ENCODE results near the gene COL20A1.
"Not testable (repeated sequence)": the region's sequence is repeated elsewhere in the genome, so short reads cannot be mapped to it uniquely, and the experiment has no call there.

The COL20A1 gene

DNA sequence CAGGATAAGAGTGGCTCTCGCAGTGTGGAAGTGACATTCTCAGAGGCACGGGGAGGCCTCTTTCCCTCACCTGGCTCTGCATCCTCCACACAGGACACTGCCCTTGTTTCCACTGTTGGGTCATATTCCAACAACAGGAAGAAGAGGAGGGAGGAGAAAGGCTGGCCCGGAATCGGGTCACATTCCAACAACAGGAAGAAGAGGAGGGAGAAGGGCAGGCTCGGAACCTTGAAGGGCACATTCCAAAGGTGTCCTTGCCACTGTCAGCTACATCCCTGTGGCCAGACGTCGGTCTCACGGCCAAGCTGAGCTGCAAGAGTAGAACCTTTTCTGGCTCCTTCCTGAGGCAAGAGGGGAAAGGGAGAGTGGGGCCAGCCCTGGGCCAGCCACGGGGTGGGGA lies 42.7 kb downstream of the COL20A1 start:
- no peak for DNase-seq

DNA sequence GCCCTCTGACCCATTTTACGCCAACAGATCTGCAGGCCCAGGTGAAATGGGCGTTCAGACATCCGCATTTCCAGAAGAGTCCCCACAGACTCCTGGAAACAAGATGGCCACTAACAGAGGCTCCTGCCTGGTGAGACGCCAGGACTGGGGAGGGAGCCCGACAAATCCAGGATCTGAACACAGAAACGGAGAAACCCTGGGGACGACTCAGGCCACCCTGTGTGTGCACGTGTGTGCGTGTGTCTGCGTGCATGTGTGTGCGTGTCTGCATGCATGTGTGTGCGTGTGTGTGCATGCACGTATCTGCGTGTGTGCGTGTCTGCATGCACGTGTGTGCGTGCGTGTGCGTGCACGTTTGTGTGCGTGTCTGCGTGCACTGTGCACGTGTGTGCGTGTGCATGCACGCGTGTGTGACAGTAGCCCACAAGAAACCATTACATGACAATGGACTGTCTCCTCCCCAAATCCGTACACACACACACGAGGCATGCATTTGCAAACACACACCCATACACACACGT lies 43.3 kb downstream of the COL20A1 start:
- DNase-seq, result no peak

DNA sequence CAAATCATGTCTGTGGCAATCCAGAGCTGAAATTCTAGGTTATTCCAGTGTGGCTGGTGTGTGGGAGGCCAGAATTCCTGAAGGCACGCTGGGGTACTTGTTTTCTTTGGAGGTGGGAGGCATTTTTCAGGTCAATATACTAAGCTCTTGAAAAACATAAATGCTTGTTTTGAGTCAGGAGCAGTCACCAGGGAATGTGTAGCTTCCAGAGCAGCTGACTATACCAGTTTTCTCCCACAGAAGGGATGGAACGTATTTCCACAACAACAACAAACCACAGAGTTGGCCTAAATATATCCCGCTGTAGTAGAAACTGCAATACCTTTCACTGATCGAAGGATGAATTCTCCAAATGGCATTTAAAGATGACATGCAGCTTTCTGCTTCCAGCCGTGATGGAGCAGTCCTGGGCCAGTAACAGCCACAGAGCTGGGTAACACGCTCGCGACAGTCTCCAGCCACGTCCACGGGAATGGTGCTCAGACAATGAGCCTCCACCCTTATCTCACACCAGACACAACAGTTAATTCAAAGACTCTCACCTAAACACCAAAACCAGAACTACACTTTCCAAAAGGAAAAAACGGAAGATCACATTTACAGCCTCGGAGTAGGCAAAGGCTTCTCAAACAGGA lies 44.9 kb downstream of the COL20A1 start:
- no peak for DNase-seq

DNA sequence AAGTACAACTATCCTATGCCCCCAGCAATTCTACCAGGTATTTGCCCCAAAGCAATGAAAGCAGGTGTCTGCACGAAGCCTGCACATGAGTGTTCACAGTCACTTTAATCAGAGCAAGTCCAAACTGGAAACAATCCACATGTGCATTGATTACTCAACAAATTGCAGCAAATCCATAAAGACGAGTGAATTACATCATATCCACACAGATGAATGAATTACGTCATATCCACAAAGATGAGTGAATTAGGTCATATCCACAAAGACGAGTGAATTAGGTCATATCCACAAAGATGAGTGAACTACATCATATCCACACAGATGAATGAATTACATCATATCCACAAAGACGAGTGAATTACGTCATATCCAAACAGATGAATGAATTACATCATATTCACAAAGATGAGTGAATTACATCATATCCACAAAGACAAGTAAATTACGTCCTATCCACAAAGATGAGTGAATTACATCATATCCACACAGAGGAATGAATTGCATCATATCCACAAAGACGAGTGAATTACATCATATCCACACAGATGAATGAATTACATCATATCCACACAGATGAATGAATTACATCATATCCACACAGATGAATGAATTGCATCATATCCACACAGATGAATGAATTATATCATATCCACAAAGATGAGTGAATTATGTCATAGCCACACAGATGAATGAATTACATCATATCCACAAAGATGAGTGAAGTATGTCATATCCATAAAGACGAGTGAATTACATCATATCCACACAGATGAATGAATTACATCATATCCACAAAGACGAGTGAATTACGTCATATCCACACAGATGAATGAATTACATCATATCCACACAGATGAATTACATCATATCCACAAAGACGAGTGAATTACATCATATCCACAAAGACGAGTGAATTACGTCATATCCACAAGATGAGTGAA lies 46.4 kb downstream of the COL20A1 start:
- not testable (repeated sequence) for DNase-seq

DNA sequence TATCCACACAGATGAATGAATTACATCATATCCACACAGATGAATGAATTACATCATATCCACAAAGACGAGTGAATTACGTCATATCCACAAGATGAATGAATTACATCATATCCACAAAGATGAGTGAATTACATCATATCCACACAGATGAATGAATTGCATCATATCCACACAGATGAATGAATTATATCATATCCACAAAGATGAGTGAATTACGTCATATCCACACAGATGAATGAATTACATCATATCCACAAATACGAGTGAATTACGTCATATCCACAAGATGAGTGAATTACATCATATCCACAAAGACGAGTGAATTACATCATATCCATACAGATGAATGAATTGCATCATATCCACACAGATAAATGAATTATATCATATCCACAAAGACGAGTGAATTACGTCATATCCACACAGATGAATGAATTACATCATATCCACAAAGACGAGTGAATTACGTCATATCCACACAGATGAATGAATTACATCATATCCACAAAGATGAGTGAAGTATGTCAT lies 47.2 kb downstream of the COL20A1 start:
- not testable (repeated sequence) for DNase-seq

DNA sequence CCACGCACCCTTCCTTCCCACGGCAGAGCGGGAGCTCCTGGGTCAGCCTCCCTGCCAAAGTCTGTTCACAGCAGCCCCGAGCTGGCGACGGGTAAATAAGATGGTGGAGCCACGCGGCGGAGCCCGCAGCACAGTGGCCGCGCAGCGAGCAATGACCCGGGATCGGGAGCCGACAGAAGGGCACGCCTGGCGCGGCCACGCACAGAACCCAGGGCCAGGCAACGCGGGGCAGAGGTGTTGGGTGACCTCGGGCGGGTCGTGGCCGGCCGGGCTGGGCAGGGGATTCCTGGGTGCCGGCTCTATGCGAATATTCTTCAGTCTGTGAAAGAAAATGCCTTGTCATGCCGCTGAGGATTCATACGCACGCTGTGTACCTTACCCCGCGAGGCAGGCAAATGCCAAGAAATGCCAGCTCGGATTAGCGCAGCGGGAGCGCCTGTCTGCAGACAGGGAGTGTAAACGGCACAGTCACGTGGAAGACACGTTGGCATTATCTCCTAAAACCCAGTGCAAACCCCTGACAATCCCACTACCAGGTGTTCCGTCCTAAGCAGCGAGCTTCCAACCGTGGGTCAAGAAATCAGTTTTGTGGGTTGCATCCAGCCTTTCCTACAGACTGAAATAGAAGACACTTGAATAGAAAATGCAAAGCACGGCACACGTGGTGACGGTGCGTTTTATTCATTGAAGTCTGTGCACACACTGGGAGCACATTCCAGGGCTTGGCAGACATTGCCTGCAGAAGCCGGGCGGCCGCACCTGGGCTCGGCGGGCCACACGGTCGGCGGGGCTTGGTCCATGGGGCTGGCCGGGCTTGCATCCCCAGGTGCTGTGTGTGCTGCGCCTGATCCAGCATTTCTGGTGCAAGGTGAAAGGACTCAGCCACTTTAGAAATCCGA lies 49.8 kb downstream of the COL20A1 start:
- no peak for DNase-seq

DNA sequence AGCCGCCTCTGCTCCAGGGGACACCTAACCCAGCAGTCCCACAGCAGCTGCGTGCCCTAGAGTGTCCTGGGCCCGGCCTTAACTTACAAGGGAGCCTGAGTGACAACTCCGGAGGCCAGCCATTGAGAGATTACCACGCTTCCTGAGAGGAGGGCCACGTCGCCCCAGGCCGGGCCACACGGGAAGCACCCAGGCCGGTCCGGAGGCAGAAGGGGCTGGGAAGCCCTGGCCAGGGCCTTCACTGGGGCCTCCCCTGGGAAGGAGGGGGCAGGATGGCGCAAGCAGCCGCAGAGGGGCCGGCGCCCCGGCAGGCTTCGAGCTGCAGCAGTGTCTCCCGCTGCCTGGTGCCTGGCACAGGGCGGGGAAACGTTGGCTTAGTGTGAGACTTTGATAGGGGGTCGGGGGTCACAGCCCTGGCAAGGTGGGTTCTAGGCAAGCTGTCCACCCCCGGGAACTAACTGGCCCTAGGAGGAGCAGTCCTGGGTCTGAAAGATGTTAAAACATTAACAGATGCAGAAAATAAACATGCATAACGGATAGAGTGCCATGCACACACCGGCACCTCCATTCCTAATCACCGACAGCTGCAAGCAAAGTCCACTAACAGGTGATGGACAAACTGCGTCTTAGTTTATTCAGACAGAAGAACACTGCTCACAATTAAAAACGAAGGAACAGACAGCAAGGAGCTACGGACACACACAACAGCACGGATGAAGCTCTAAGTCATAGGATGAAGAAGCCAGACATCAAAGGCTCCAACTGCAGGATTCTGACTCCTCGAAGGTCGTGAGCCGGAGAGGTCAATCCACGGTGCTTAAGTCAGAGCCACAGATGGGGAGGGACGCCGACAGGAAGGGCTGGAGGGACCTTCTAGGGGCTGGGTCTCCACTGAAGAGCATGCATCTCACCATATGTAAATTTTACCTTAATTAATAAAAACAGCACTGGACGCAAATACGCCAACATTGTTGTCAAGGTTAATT lies 50.8 kb downstream of the COL20A1 start:
- DNase-seq, result no peak

DNA sequence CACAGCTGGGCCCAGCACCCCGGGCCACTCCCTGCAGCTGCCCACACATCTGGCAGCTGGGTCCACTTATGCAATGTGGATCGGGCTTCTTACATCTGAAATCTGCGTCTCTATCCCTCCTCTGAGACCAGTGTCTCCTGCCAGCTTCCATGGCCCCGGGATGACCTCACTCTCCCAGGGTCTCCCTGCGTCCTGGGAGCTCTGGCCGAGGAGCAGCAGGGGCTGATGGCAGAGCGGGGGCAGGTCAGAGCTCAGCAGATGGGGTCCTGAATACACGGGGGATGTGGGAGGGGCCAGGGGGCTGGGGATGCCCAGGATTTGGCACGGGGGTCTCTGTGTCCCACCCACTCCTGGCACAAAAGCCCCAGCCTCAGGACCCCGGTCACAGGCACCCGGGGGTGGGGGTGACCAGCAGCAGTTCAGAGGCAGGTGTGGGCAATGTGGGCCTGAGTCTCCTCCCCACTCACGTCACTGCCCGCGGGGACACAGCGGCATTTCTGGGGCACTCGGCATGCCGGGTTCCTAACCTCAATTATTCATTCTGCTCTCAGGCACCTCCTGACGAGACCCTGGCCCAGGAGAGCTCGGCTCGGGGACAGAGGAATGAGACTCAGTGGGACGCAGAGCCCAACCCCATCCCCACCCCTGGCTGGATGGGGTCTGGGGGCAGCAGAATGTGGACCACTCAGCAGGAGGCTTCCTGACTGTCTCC lies 51.8 kb downstream of the COL20A1 start:
- DNase-seq, result no peak

DNA sequence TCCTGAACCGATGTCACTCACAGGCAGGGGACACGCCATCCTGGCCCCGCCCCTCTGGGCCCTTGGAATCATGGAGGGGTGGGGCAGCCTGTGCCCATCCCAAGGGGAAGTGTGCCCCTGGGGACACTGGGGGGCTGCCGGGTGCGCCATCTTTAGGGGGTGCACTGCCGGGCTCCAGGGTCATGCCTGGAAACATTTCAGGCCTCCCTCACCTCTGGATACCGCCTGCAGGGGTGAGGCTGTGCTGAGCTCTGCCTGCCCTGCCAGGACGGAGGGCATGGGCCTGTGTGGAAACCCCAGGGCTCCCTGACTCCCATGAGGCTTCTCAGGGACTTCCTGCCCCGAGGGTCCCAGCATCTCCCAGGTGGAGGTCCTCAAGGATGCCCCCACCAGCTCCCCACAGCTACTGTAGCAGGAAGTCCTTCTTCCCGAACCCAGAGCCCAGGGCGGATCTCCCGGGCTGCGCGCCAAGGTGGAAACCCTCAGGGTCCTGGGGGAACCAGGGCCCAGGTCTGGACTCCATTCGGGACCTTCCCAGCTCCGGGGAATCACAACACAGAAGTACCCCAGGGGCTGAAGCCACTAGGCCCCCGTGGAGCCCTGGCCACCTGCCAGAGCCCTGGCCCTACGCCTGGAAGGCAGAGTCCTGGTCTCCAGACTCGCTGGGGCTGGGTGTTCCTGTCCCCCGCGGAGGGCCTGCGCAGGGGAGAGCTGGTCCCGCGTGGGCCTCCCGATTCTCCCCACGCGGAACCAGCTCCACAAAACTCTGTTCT lies 52.5 kb downstream of the COL20A1 start:
- DNase-seq, result no peak

DNA sequence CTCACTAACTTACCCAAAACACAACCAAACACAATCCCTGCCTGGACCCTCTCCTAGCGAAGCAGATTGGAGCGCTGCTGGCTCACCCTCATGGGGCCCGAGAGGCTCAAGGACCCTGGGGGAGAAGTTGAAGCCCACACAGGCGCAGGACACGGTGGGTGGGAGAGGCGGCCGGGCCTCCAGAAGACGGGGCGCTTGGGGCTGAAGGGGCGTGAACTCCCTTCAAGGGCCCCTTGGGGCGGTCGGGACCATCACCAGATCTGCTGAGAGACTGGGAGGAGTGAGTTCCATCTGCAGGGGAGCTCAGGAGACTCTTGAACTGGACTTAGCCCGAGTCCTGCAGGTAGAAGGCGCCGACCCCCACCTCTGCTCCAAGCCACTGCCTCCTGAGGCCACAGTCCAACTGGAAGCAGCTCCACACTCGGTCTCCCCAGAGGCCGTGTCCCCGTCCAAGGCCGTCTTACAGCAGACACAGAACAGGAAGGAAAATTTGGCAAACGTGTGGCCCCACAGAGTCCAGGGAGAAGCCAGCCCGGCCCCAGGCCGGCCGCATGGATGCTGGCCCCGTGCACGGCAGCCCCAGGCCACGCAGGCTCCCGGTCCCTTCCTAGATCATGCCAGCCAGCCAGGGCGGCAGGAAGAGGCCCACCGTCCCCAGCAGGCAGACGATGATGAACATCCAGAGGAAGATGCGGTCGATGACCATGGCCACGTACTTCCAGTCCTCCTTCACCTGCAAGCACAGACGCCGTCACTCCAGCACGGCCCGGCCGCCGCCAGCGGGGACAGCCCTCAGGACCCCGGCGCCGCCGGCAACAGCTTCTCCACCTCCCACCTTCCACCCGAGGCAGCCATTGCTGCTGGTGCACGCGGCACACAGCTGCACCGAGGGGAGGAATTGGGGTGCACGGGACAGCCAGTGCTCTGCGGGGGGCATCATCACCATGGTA lies 53.4 kb downstream of the COL20A1 start:
- DNase-seq, result no peak

DNA sequence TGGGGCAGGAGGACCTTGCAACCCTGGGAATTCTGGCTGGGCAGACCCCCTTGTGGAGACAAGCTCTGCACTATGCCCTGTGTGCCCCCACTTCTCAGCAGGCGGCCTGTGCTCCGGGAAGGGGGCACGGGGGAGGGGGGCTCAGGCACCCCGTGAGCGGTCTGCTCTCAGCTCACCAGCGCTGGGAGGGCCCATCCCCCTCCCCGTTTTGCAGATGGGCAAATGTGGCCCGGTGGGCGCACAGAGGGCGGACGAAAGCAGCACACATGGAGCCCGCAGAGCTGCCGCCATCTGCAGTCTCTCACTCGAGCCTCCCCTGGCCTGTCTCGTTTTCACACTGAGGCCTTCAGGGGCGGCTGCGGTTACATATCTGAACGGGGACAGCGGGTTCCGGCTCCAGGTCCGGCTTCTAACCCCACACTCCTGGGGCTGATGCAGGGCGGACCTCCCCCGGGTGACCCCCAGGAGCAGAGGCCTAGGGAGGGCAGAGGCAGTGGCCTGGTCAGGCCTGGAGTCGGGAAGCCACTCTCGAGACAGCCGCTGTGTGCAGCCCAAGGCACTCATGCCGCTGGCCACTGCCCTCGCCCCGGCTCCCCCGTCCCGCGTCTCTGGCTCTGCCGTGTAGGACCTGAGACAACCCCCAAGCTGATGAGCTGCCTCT lies 54.2 kb downstream of the COL20A1 start:
- DNase-seq, result no peak

DNA sequence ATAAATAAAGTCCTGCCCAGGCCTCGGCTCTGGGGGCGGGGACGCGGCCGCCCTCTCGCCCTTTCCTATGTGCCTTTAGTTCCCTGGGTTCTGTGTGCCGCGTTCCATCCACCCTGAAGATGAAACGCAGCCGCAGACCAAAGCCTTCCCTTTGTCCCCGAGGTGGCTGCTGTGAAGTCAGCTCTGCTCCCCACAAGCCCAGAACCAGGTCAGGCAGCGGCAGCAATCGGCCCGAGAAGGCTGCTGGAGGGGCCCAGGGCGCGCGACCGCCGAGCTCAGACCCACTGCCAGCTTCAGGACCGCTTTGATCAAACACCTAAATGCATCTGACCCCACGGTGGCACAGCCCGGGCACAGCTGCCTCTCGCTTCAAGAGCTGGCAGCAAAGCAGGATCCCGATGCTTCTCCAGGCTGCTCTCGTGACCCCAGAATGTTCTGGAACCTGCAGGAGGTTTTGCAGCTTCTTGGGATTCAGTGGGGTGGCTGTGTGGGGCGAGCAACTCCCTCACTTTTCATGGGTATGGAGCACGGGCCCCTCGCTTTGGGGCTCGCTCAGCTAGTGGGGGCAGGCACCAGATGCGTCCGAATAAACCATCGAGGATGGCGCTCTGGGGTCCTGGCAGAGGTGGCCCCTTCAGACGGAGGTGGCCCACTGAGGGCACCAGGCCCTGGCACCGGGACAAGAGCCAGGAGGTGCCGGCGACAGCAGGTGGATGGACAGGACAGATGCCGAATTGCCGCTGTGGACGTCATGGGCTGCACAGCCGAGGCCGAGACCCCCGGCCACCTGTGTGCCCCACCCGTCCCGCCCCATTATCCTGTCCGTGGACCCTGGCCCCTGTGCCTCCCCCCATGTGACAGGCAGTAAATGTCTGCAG lies 55.2 kb downstream of the COL20A1 start:
- DNase-seq, result no peak

DNA sequence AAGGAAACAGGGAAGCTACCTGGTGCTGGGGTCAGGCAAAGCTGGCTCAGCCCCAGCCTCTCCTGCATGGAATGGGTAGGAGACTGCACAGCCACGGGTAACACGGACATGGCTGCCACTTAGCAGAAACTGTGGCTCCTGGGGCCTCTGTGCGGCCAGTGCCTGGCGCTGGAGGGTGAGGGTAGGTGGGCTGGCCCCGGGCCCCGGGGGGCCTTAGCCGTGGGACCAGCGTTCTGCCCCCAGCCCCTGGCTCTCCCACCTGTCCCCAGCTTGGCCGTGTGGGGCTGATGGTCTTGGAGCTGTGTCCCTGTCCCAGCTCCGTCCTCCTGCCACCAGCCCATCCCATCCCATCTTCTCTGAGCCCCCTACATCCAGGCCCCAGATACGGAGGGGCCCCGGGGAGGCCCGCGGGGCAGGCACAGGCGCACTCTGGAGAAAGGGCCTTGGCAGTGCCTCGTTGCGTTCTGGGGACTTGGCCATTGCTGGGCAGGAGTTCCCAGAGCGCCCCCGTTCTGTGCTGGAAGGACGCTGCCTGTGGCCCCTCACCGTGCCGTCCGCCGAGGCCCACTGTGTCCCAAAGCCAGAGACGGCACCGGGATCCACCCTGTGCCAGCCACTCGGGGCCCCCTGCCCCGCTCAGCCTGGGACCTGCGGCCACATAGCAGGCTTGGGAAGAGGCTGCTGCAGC lies 56.0 kb downstream of the COL20A1 start:
- DNase-seq, result no peak

DNA sequence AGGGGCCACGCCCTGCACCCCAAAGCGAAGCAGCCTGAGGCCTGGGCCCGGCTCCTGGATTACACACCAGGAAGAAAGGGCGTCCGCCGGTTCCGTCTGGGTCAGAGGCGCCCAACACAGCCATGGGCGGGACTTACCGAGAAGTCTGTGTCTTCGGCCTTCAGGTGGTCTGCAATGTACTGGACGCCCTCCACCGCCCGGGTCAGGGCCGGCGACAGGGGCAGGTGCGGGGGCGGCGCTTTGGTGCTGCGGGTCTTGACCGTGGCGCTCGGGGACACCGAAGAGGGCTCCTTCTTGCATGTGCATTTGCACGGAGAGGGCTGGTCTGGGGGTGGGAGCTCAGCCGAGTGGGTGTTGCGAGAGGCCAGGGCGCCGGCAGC lies 56.5 kb downstream of the COL20A1 start:
- DNase-seq, result no peak

DNA sequence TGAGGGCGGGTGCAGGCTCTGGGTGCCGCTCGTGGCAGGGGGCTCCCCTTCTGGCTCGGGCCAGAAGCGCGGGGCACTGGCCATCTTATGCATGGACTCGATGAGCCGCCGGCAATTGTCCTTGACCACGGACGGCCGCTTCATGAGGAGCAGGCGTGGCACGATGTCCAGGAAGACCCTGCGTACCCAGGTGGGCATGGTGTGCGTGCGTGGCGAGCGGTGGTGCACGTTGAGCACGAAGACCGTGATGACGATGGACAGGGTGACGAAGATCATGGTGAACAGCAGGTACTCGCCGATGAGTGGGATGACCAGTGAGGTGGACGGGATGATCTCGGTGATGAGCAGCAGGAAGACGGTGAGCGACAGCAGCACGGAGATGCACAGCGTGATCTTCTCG lies 57.2 kb downstream of the COL20A1 start:
- DNase-seq, result no peak

DNA sequence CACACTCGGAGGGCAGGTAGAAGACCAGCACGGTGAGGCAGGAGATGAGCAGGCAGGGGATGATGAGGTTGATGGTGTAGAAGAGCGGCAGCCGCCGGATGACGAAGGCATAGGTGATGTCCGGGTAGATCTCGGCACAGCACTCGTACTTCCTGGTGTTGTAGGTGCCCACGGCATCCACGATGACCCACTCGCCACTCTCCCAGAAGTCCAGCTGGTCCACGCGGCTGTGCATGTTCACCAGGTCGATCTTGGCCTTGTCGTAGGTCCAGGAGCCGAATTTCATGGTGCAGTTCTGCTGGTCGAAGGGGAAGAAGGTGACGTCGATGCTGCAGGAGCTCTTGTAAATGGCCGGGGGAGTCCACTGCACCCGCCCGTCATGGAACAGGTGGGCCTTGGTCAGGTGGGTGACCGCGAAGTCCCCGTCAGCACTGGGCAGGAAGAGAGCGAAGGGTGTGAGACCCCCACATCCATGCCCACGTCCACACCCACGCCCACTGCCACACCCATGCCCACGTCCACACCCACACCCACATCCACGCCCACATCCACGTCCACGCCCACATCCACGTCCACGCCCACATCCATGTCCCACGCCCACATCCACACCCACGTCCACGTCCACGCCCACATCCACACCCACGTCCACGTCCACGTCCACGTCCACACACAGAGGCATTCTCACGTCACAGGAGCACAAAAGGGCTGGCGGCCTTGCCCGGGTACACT lies 57.8 kb downstream of the COL20A1 start:
- DNase-seq, result no peak

All from CD4-positive, alpha-beta T cell treated with Interleukin-17A for 4 hours (primary cell).